Heart left ventricle (tissue), 16 donors: ENCODE results near the gene TRAPPC10. TPM values are rescaled to one million over a fixed set of nuclear protein-coding genes. Genes with fewer than 3 reads are reported as not detected.

ENCODE experiments used
- ATAC-seq, 4 donors: fragments of 200-7000 bp; cut with Tn5 transposase; one replicate each; pipeline ENCODE4 v1.9.1; 2020 to 2022; ENCODE audit warnings: moderate library complexity in 4 of 4, mild to moderate bottlenecking in 3 of 4, moderate number of reproducible peaks in 1 of 4
- DNase-seq, 5 donors: peaks; one replicate each; pipeline ENCODE4 v3.0.0-alpha.2; 2020
- H3K27ac ChIP-seq, 12 donors: fragments of 200-600 bp; sonication (generic) in 4 of 12; one replicate each; pipeline versions ENCODE4 v1.5.0 to v1.8.0; 2016 to 2022; ENCODE audit warnings: mild to moderate bottlenecking in 2 of 12
- H3K27me3 ChIP-seq, 9 donors: fragments of 200-600 bp; sonication (generic) in 2 of 9; one replicate each; pipeline versions ENCODE4 v1.5.1 to v1.8.0; 2016 to 2022; ENCODE audit warnings: mild to moderate bottlenecking in 3 of 9
- H3K36me3 ChIP-seq, 9 donors: fragments of 200-600 bp; sonication (generic) in 2 of 9; one replicate each; pipeline versions ENCODE4 v1.5.0 to v1.8.0; 2018 to 2022; ENCODE audit warnings: mild to moderate bottlenecking in 2 of 9
- H3K4me1 ChIP-seq, 12 donors: fragments of 200-600 bp; sonication (generic) in 4 of 12; one replicate each; pipeline versions ENCODE4 v1.5.0 to v1.8.0; 2016 to 2022; ENCODE audit warnings: mild to moderate bottlenecking in 3 of 12
- H3K4me3 ChIP-seq, 12 donors: fragments of 200-600 bp; sonication (generic) in 4 of 12; one replicate each; pipeline versions ENCODE4 v1.5.0 to v1.8.0; 2017 to 2022; ENCODE audit warnings: mild to moderate bottlenecking in 9 of 12, moderate library complexity in 4 of 12
- H3K9me3 ChIP-seq, 12 donors: fragments of 200-600 bp; sonication (generic) in 4 of 12; one replicate each; pipeline versions ENCODE4 v1.5.0 to v1.8.0; 2016 to 2022; ENCODE audit warnings: mild to moderate bottlenecking in 1 of 12
- POLR2A ChIP-seq, 2 donors: fragments of 450-650 bp; IDR thresholded peaks; one replicate each; pipeline ENCODE4 v1.6.1; 2017; ENCODE audit warnings: antibody characterized with exemption in 2 of 2, mild to moderate bottlenecking in 2 of 2, moderate library complexity in 2 of 2
- WGBS, 4 donors: extraction: QIAGEN DNeasy Blood & Tissue Kit in 2 of 4; methylation state at CpG; one replicate each; pipeline versions ENCODE4 v1.1.5 to v1.1.7; 2013 to 2018; 5-methylcytosine and 5-hydroxymethylcytosine counted together
- intact Hi-C, 10 donors: fragments of 100-400 bp; cut with DNase I; formaldehyde crosslinking; loops; one replicate each; pipeline versions ENCODE4 v1.11.1 to v1.14.2; 2022
- polyA plus RNA-seq, 2 donors: library from polyadenylated mRNA; stranded (reverse); fragments of 200-250 nt; gene quantifications; one replicate each; pipeline ENCODE4 v1.2.3, GENCODE V29; 2013
- total RNA-seq, 9 donors: library from RNA; depleted of rRNA in 2 of 9; stranded (reverse); fragments of >200 nt in 2 of 9; fragmentation: NEBNext Ultra II Directional in 3 of 9; extraction: Animal tissue kit (Norgen Biotek cat#: 25700) in 3 of 9; gene quantifications; one replicate each; pipeline versions ENCODE4 v1.1.0 to v1.2.4, GENCODE V29; 2016 to 2023
- TF ChIP-seq, protein P1 (sequence below), 12 donors: fragments of 200-600 bp; sonication (generic) in 4 of 12; IDR thresholded peaks; one replicate each; pipeline versions ENCODE4 v1.5.0 to v1.8.0; 2018 to 2022; ENCODE audit warnings: antibody characterized with exemption in 12 of 12, mild to moderate bottlenecking in 5 of 12
- donor health status: ischemic (EF 13 %, LVEDD 7.1; RV severe dilation, severe dysfunction).
- donor health status: healthy with polysubstance abuse.
- donor health status: DM: no; HTN: yes; CAD: no.
- donor health status: DM: no; HTN: no; CAD: no.
- donor health status: ischemic (EF 25% LVEDD 6.9; RV normal size, moderate dysfunction).
- donor health status: ischemic (EF 25% LVEDD 5.7; RV mildly dilated, moderate dysfunction).
- donor health status: healthy.
- donor health status: DM: yes; HTN: yes; CAD: no.
- donor health status: ischemic (EF 35%, LVEDD 5.7; RV mildly dilated, moderate dysfunction).
- donor health status: nonischemic (EF 11% LVEDD 7.7; RV severe dilation, severe dysfunction).
- donor health status: DM: yes; HTN: yes; CAD: no.
- donor health status: PGD.
- donor health status: ischemic (EF 29% LVEDD 5.4; RV normal size, mild dysfunction).
- donor health status: nonischemic (EF 23%, LVEDD 6.1; RV moderate dilation, normal function).

Gene TRAPPC10
- total and polyA plus RNA-seq, 11 donors = 5.6 to 32.0 (median 22.1) TPM

DNA sequence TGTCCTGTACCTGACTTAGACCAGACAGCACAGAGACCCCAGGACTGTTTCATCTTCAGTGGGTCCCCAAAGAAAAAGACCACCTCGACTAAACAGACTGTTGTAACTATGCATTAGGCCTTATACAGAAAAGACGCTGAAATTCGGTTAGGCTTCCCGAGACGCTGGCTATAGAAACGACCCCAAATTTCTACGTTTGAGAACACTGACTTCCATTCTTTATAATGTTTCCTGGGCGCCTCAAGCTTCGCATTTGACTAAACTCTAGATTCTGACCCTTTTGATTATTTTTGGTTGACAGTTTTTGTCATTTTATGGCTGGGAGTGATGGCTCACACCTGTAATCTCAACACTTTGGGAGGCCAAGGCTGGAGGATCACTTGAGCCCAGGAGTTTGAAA lies 986 bp upstream of the TRAPPC10 start:
- peaks cover 7 to 46% (median 25%) of the 10 kb centered on the region in 12 donors for H3K4me1 ChIP-seq
- peak overlapping the region in 8 of 12 donors; percentile 92 to 99 (median 97) for H3K27ac ChIP-seq
- ATAC-seq (no peak), DNase-seq (no peak)
- no peaks in the 10 kb centered on the region for H3K9me3 ChIP-seq
- H3K4me3 ChIP-seq = peak overlapping the region in 11 of 12 donors; percentile 72 to 99 (median 95)
- no peaks in the 10 kb centered on the region for H3K27me3 ChIP-seq
- intact Hi-C loops = loop anchor here in 1 of 10 donors (5.0 kb wide), 1 partner anchor 286 kb away; no protein-coding TSS in a partner anchor
- no peaks in the 10 kb centered on the region for H3K36me3 ChIP-seq
- 85 to 90% (median 88%) methylated on average over 9 of the region's 9 CpGs for WGBS, 4 donors
- TF ChIP-seq POLR2A (IDR thresholded peaks at IDR 0.05) = no peak
- TF ChIP-seq, protein P1, sequence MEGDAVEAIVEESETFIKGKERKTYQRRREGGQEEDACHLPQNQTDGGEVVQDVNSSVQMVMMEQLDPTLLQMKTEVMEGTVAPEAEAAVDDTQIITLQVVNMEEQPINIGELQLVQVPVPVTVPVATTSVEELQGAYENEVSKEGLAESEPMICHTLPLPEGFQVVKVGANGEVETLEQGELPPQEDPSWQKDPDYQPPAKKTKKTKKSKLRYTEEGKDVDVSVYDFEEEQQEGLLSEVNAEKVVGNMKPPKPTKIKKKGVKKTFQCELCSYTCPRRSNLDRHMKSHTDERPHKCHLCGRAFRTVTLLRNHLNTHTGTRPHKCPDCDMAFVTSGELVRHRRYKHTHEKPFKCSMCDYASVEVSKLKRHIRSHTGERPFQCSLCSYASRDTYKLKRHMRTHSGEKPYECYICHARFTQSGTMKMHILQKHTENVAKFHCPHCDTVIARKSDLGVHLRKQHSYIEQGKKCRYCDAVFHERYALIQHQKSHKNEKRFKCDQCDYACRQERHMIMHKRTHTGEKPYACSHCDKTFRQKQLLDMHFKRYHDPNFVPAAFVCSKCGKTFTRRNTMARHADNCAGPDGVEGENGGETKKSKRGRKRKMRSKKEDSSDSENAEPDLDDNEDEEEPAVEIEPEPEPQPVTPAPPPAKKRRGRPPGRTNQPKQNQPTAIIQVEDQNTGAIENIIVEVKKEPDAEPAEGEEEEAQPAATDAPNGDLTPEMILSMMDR (IDR thresholded peaks at IDR 0.05) = no peak

DNA sequence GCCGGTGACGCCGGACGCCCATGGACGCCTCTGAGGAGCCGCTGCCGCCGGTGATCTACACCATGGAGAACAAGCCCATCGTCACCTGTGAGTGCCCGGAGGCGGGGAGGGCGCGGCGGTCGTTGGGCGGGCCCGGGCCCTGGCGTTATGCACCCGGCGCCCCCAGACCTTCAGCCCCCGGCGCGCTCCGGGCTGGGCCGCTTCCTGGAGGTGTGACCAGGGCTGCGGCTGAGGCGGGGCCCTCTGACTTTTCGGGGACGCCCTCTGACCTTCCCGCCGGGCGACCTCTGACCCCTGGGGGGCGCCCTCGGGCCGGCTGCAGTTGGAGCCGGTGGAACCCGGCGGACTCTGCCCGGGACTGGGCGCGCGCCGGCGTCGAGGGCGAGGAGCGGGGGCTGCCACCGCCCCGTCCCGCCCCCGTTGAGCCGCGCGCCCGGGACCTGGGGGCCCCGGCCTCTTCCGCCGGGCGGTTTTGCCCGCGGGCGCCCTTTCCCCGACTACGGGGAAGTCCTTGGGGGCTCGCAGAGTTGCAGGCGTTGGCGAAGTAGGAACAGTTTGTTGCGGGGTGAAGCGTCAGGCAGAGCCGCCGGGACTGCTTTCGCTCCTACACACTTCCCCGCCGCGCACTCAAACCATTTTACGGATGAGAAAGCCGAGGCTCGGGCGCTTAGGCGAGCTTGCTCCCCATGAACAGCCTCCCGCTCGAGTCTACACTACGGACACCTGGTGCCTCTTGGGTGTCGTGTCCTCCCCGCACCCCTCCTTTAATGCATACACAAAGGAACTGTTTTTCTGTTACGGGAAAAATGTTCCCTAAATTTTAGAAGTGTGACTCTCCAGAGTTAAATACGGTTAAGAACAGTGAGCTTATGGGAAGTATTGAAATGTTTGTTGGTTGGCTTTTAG lies 618 bp downstream of the TRAPPC10 start:
- TF ChIP-seq, protein P1 (IDR thresholded peaks at IDR 0.05) = peak in 5 of 12 donors; percentile 25 to 42 (median 38)
- TF ChIP-seq POLR2A (IDR thresholded peaks at IDR 0.05) = no peak
- Histone ChIP-seq H3K4me1 (peaks cover 7 to 52% (median 27%) of the 10 kb centered on the region in 12 donors), H3K27ac (peak overlapping the region; percentile 76 to 99 (median 97)), H3K27me3 (no peaks in the 10 kb centered on the region), H3K4me3 (peak overlapping the region; percentile 72 to 99 (median 94)), H3K36me3 (no peaks in the 10 kb centered on the region), H3K9me3 (no peaks in the 10 kb centered on the region)
- DNase-seq (peak; percentile 64 to 85 (median 71)), ATAC-seq (peak in 3 of 4 donors; percentile 51 to 68 (median 56))
- intact Hi-C loops = loop anchor here in 1 of 10 donors (5.0 kb wide), 1 partner anchor 285 kb away; no protein-coding TSS in a partner anchor
- 0% methylated on average over 41 to 87 of the region's 87 CpGs for WGBS, 4 donors

DNA sequence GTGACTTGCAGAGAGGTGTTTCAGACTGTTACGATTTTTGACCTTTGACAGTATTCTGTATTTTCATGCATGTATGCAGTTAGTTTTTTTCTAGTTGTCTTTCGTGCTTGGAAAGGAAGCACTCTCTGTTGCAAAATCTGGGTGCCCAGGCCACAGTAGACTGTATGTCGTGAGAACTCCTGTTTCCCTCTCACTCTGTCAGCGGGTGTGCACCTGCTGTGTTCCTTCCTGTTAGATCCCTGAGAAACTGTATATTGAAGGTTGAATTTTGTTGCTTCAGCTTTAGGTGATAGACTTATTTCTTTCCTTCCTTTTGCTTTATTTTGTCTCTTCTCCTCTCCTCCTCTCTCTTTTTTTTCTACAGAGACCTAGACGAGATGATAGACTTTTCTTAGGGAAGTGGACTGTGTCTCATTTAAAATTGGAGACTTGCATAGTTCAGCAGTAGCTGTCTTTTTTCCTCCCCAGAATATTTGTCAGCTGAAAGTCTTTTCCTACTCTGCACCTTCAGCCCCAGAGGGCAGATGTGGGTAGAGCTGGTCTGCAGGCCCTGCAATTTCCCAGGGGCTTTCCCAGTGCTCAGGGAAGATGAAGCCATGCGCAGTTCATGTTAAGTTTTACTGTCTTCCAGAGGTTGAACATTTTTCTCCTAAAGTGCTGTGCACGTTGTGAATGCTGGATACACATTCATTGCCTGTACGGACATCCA lies 1.4 kb downstream of the TRAPPC10 start:
- Histone ChIP-seq H3K4me1 (peaks cover 7 to 60% (median 27%) of the 10 kb centered on the region in 12 donors), H3K27ac (peak overlapping the region in 10 of 12 donors; percentile 92 to 99 (median 97)), H3K9me3 (no peaks in the 10 kb centered on the region), H3K4me3 (peak overlapping the region in 11 of 12 donors; percentile 72 to 99 (median 94)), H3K27me3 (no peaks in the 10 kb centered on the region), H3K36me3 (no peaks in the 10 kb centered on the region)
- TF ChIP-seq POLR2A (IDR thresholded peaks at IDR 0.05) = no peak
- TF ChIP-seq, protein P1 (IDR thresholded peaks at IDR 0.05) = no peak
- intact Hi-C loops = loop anchor here in 1 of 10 donors (5.0 kb wide), 1 partner anchor 284 kb away; no protein-coding TSS in a partner anchor
- WGBS, 4 donors = 15 to 25% (median 17%) methylated on average over 8 of the region's 8 CpGs
- DNase-seq = no peak
- ATAC-seq = no peak
